CD14-positive monocyte (primary cell): ENCODE measurements around the gene ASAP3. TPM values are rescaled to one million over a fixed set of nuclear protein-coding genes. Genes with fewer than 3 reads are reported as not detected.

Experiments
- DNase-seq, 3 donors: peaks; one replicate each; pipeline ENCODE4 v3.0.0-alpha.2; 2011 to 2022
- H2AFZ ChIP-seq: 2 replicates; pipeline ENCODE4 v1.6.0; 2012; ENCODE audit warnings: mild to moderate bottlenecking, low read depth, low read length, inconsistent platforms; ENCODE audit not compliant: insufficient read depth, poor library complexity, severe bottlenecking
- H3K27ac ChIP-seq, 2 donors: 1 replicate in 1 of 2; 2 replicates in 1 of 2; pipeline ENCODE4 v1.5.1; 2012 to 2013; ENCODE audit warnings: low read length in 2 of 2, control low read depth in 1 of 2, inconsistent platforms in 1 of 2, low read depth in 1 of 2, mild to moderate bottlenecking in 1 of 2
- H3K27me3 ChIP-seq, 2 donors: one replicate each; pipeline versions ENCODE4 v1.6.0 to v1.6.1; 2011 to 2013; ENCODE audit warnings: low read length in 2 of 2; ENCODE audit not compliant: control insufficient read depth in 2 of 2, insufficient read depth in 2 of 2
- H3K36me3 ChIP-seq, 2 donors: replicated peaks in 1 of 2; 1 replicate in 1 of 2; 2 replicates in 1 of 2; pipeline versions ENCODE4 v1.5.1 to v1.6.1; 2012 to 2013; ENCODE audit warnings: low read length in 2 of 2, control low read depth in 1 of 2, inconsistent platforms in 1 of 2, mild to moderate bottlenecking in 1 of 2; ENCODE audit not compliant: insufficient read depth in 2 of 2, control insufficient read depth in 1 of 2
- H3K4me1 ChIP-seq, 2 donors: 1 replicate in 1 of 2; 2 replicates in 1 of 2; pipeline versions ENCODE4 v1.5.1 to v1.6.1; 2012 to 2013; ENCODE audit warnings: low read length in 2 of 2, control low read depth in 1 of 2, inconsistent platforms in 1 of 2, mild to moderate bottlenecking in 1 of 2, moderate library complexity in 1 of 2; ENCODE audit not compliant: insufficient read depth in 2 of 2, control insufficient read depth in 1 of 2
- H3K4me2 ChIP-seq: replicated peaks from 2 replicates; pipeline ENCODE3; 2012; ENCODE audit warnings: low read length, moderate library complexity, mild to moderate bottlenecking; ENCODE audit not compliant: poor library complexity, severe bottlenecking; ENCODE audit errors: extremely low read depth
- H3K4me3 ChIP-seq, 3 experiments: fragments of 200-600 bp in 1 of 3; sonication (generic) in 1 of 3; replicated peaks in 1 of 3; 1 replicate in 2 of 3; 2 replicates in 1 of 3; pipeline ENCODE4 v1.5.1; 2011 to 2013; ENCODE audit warnings: low read length in 3 of 3, mild to moderate bottlenecking in 3 of 3, control low read depth in 2 of 3, low read depth in 2 of 3, inconsistent platforms in 1 of 3, moderate library complexity in 1 of 3
- H3K79me2 ChIP-seq: 2 replicates; pipeline ENCODE4 v1.6.0; 2012; ENCODE audit warnings: mild to moderate bottlenecking, control low read depth, inconsistent platforms, low read length, moderate library complexity; ENCODE audit not compliant: insufficient read depth
- H3K9ac ChIP-seq: 2 replicates; pipeline ENCODE4 v1.6.0; 2017; ENCODE audit warnings: low read length, mild to moderate bottlenecking; ENCODE audit not compliant: insufficient read depth, poor library complexity, severe bottlenecking
- H3K9me3 ChIP-seq, 2 donors: replicated peaks in 1 of 2; 1 replicate in 1 of 2; 2 replicates in 1 of 2; pipeline versions ENCODE4 v1.5.1 to v1.6.1; 2012 to 2013; ENCODE audit warnings: low read length in 2 of 2, control low read depth in 1 of 2; ENCODE audit not compliant: control insufficient read depth in 1 of 2, insufficient read depth in 1 of 2
- H4K20me1 ChIP-seq: 2 replicates; pipeline ENCODE4 v1.6.0; 2012; ENCODE audit warnings: mild to moderate bottlenecking, low read length, control low read depth, moderate library complexity; ENCODE audit not compliant: insufficient read depth
- H3K27ac Mint-ChIP-seq, 7 donors: one replicate each; pipeline ENCODE4 v1.8.0; 2020; ENCODE audit warnings: mild to moderate bottlenecking in 7 of 7, mixed read lengths in 7 of 7, moderate library complexity in 6 of 7, inconsistent platforms in 2 of 7
- H3K27me3 Mint-ChIP-seq, 3 donors: one replicate each; pipeline ENCODE4 v1.8.0; 2021 to 2022; ENCODE audit warnings: low read depth in 3 of 3, mild to moderate bottlenecking in 3 of 3, mixed read lengths in 3 of 3, moderate library complexity in 3 of 3, inconsistent platforms in 1 of 3
- H3K36me3 Mint-ChIP-seq, 2 donors: one replicate each; pipeline ENCODE4 v1.8.0; 2020; ENCODE audit warnings: mixed read lengths in 2 of 2, inconsistent platforms in 1 of 2, mild to moderate bottlenecking in 1 of 2
- H3K4me1 Mint-ChIP-seq: one replicate; pipeline ENCODE4 v1.8.0; 2020; ENCODE audit warnings: mild to moderate bottlenecking, mixed read lengths
- H3K4me3 Mint-ChIP-seq, 2 donors: one replicate each; pipeline ENCODE4 v1.8.0; 2020; ENCODE audit warnings: mild to moderate bottlenecking in 2 of 2, mixed read lengths in 2 of 2, moderate library complexity in 1 of 2
- H3K9me3 Mint-ChIP-seq, 7 donors: one replicate each; pipeline ENCODE4 v1.8.0; 2020 to 2022; ENCODE audit warnings: mixed read lengths in 7 of 7, mild to moderate bottlenecking in 6 of 7, moderate library complexity in 6 of 7, inconsistent platforms in 2 of 7
- CTCF ChIP-seq: fragments of 200-600 bp; IDR thresholded peaks from one replicate; pipeline ENCODE4 v1.8.0; 2022; ENCODE audit warnings: antibody characterized with exemption, mild to moderate bottlenecking
- WGBS: methylation state at CpG from one replicate; pipeline ENCODE4 v1.1.5; 2013; ENCODE audit warnings: missing lambda C conversion rate; ENCODE audit not compliant: insufficient coverage; 5-methylcytosine and 5-hydroxymethylcytosine counted together
- intact Hi-C, 2 donors: fragments of 100-400 bp; cut with micrococcal nuclease; formaldehyde crosslinking; loops; one replicate each; pipeline versions ENCODE4 v1.15.0 to v1.15.1; 2023
- polyA plus RNA-seq, 3 donors: library from polyadenylated mRNA; depleted of rRNA in 1 of 3; unstranded in 2 of 3; stranded (reverse) in 1 of 3; fragments of 300-500 nt in 2 of 3; fragments of >200 nt in 1 of 3; fragmentation: Illumina TruSeq in 2 of 3; gene quantifications; 1 replicate in 2 of 3; 2 replicates in 1 of 3; pipeline ENCODE4 v1.2.3, GENCODE V29; 2012 to 2021

ASAP3 gene
- polyA plus RNA-seq, 3 donors, result 0.27 to 1.1 TPM; not detected in 1

DNA sequence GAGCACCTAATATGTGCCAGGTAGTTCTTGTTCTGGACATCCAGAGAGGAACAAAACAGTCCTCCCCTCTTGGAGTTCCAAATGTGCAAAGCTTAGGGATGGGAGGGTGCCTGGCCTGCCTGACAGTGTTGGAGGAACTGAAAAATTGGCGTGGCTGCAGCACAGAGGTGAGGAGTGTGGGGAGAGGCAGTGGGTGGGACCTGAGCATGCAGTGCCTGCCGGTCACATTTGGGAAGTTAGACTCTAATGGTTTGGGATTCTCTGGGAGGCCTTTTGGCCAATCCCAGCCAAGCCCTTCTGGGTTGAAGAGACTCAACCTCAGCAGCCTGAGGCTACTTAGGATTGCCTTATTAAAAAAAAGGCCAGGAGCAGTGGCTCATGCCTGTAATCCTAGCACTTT is 57.2 kb downstream of the ASAP3 start:
- Histone ChIP-seq H3K9ac (no peak overlapping the region), H3K4me2 (no peak overlapping the region), H3K27me3 (peaks cover 22 to 54% of the 10 kb centered on the region in 2 donors), H2AFZ (no peak overlapping the region), H3K4me3 (no peak overlapping the region), H3K36me3 (no peaks in the 10 kb centered on the region), H3K4me1 (peaks cover 31 to 35% of the 10 kb centered on the region in 2 donors), H3K9me3 (peaks cover 0 to 5% of the 10 kb centered on the region in 2 donors), H3K27ac (no peak overlapping the region), H3K79me2 (no peaks in the 10 kb centered on the region), H4K20me1 (no peaks in the 10 kb centered on the region)
- intact Hi-C loops, result no loop called here
- Mint-ChIP-seq H3K27ac (no peak overlapping the region), H3K36me3 (peaks cover 2 to 9% of the 10 kb centered on the region in 2 donors), H3K4me3 (peak overlapping the region in 1 of 2 donors; percentile 96), H3K9me3 (peaks cover 0 to 17% (median 5%) of the 10 kb centered on the region in 7 donors), H3K4me1 (peaks cover 37% of the 10 kb centered on the region), H3K27me3 (peaks cover 41 to 66% (median 57%) of the 10 kb centered on the region in 3 donors)
- DNase-seq, result no peak
- no peak for TF ChIP-seq CTCF
- 16% methylated on average over 2 of the region's 2 CpGs for WGBS

DNA sequence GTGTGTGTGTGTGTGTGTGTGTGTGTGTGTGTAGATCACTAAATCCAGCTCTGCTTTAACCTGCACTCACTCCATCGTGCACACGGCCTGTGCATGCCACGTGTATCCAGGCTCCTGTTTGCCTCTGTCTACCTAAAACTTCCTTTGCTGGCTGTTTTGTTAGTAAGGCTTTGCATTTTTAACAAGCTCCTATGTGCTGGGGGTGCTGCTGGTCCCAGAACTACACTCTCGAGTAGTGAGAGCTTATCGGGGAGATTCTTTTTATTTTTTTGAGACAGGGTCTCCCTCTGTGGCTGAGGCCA is 58.8 kb downstream of the ASAP3 start:
- no peak overlapping the region for H3K27ac ChIP-seq
- no peak for DNase-seq
- Mint-ChIP-seq H3K27ac (no peak overlapping the region), H3K4me3 (peak overlapping the region; percentile 63 to 96), H3K4me1 (peaks cover 38% of the 10 kb centered on the region), H3K36me3 (peaks cover 2 to 9% of the 10 kb centered on the region in 2 donors), H3K9me3 (peaks cover 0 to 17% (median 5%) of the 10 kb centered on the region in 7 donors), H3K27me3 (peaks cover 41 to 64% (median 57%) of the 10 kb centered on the region in 3 donors)
- H3K4me3 ChIP-seq, result peak overlapping the region in 1 of 3 experiments; percentile 68
- WGBS, result 8% methylated on average over 2 of the region's 5 CpGs
- no peaks in the 10 kb centered on the region for H4K20me1 ChIP-seq
- H2AFZ ChIP-seq, result peak overlapping the region; percentile 73
- no peaks in the 10 kb centered on the region for H3K79me2 ChIP-seq
- peaks cover 22 to 54% of the 10 kb centered on the region in 2 donors for H3K27me3 ChIP-seq
- peaks cover 33 to 37% of the 10 kb centered on the region in 2 donors for H3K4me1 ChIP-seq
- no peak for TF ChIP-seq CTCF
- intact Hi-C loops, result no loop called here
- H3K4me2 ChIP-seq, result peak overlapping the region; percentile 59
- no peaks in the 10 kb centered on the region for H3K36me3 ChIP-seq
- no peak overlapping the region for H3K9ac ChIP-seq
- peaks cover 0 to 5% of the 10 kb centered on the region in 2 donors for H3K9me3 ChIP-seq
